ENCODE data around the gene CRYGA.
"Not testable (repeated sequence)": the region's sequence is repeated elsewhere in the genome, so short reads cannot be mapped to it uniquely, and the experiment has no call there.

Gene CRYGA

DNA sequence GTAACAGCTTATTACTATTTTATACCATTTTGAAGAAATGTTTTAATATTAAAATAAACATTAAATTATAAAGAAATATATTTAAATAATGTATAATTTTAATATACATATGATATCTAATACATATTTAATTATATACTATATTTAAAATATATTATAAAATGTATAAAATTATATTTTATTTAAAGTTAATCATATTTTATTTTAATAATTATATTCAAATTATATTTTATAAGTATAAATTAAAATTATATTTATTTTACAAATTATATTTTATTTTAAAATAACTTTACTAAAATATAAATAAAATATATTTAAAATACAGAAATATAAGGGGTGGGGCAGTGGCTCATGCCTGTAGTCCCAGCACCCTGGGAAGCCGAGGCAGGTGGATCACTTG, 41.1 kb downstream of the CRYGA start:
- no peak for DNase-seq

DNA sequence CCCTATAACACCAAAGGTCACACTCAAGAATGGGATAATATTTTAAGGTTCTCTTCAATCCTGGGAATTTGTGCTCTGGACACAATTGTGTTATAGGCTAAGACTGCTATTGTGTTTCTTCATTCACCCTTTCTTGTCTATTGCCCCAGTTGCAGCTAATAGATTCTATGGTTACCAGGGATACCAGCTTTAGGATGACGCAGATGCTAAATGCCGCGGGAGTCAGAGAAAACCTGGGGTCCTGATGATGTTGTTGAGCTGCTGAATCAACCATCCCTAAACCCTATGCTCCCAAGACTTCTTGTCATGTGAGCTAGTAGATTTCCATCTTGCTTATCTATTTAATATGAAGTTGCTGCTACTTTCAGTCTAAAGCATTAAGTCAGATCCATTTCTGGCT, 44.5 kb downstream of the CRYGA start:
- no peak for DNase-seq

DNA sequence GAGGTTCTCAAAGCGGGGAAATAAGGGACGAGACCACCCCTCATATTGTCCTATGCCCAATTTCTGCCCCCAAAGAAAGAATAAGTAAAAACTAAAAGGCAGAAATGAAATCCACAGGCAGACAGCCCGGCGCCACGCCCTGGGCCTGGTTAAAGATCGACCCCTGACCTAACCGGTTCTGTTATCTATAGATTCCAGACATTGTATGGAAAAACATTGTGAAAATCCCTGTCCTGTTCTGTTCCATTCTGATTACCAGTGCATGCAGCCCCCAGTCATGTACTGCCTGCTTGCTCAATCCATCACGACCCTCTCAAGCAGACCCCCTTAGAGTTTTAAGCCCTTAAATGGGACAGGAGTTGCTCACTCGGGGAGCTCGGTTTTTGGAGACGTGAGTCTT, 46.0 kb downstream of the CRYGA start:
- DNase-seq, result not testable (repeated sequence)

DNA sequence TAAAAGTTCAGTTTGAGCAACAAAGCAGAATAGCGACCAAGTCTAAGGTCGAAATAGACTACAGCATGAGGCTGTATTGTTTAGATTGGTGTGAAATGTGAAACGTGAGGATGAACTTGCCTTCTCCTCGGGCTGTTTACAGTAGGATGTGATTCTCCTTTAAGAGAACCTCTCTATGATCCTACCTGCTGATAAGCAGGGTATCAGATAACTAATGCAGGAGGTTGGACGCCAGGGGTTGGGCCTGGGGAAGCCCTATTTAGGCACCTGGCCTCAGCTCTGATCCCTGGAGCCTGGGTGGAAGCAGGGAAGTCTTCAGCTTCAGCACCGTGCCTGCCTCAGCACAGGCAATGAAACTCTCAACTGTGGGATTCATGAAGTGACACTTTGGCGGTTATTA, 50.4 kb downstream of the CRYGA start:
- DNase-seq, result no peak

DNA sequence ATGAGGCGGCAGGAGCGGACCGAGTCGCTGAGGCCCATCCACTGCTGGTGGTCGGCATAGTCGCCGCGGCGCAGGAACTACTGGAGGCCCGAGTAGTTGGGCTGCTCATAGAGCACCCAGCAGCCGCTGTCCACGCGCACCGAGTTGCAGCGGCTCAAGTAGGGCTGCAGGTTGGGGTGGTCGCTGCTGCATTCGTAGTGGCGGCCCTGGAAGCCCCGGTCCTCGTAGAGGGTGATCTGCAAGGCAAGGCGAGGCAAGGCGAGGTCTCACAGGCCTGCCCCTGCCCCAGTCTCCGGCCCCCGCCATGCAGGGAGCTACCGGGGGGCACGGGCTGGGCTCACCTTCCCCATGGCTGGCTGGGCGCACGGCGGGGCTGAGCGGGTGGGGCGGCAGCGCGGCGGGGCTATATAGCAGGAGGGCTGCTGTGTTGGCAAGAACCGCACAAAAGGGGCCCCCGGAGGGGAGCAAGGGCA, 51.1 kb downstream of the CRYGA start:
- DNase-seq, result not testable (repeated sequence)
